Fibroblast of skin of back (primary cell): Measurements from ENCODE around the gene BCLAF3.

Experiments used
- DNase-seq: peaks from one replicate; pipeline ENCODE4 v3.0.0-alpha.2; 2013

BCLAF3 gene

GRCh38 chrX:19966056-19966455 lies 24.8 kb downstream of the BCLAF3 start:
- no peak for DNase-seq

- no peak for DNase-seq
Measured at GRCh38 chrX:19964017-19964710, 26.7 kb downstream of the BCLAF3 start.

DNA sequence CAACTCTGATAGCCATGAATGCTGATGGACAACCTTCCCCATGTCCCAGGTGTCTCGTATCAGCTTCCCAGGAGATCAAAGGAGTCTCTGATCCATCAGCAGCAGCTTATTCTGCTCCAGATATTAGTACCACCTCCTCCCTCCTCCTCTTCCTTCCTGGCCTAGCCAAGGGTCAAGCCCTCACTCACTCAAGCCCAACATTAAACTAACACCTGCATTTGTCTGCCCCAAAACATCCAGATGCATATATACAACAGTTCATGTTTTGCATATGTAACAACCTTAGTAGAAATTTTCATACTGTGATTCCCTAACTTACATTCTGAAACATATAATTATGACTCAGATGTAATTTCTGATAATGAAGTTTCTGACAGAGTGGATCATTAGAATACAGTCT lies 29.9 kb downstream of the BCLAF3 start:
- DNase-seq = no peak

GRCh38 chrX:19958552-19959486 lies 32.0 kb downstream of the BCLAF3 start:
- no peak for DNase-seq

GRCh38 chrX:19956923-19957322 lies 33.9 kb downstream of the BCLAF3 start:
- no peak for DNase-seq

- DNase-seq = no peak
Measured at GRCh38 chrX:19956306-19956705, 34.6 kb downstream of the BCLAF3 start.

- DNase-seq = no peak
Measured at GRCh38 chrX:19955306-19955705, 35.6 kb downstream of the BCLAF3 start.

GRCh38 chrX:19954335-19955096 lies 36.3 kb downstream of the BCLAF3 start:
- DNase-seq = peak; percentile 2

DNA sequence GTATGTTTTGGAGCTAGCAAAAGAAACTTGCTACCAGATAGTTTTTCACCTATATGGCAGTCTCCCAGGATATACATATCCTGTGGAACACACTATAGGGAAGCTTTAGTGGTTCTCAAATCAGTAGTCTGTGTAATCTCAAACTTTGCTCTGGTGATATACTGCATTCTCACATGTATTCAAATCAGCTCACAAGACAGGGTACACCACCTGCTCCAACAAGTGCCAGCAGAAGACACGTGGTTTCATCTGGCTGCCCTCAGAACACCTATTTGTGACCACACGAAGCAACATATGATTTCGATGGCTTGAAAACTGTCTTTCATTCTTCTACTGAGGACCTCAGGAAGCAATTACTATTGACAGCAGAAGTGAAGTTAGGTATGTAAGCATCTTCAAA lies 37.7 kb downstream of the BCLAF3 start:
- no peak for DNase-seq

GRCh38 chrX:19949340-19949739 lies 41.5 kb downstream of the BCLAF3 start:
- no peak for DNase-seq

DNA sequence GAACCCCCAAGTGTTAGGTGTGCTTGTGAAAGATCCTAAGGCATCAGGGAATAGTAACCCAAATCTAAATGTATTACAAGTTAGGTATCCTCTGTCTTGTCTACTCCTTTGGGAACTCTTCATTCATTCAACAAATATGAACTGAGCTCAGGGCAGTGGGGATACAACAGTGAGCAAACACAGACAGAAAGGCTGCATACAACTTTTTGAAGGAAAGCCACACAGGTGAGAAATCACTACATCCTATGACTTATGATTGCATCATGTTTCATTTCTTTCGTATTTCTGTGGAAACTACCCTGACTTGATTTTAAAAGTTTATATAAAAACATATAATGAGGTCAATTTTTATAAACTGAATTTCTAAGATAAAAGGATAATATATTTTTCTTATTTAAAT lies 43.2 kb downstream of the BCLAF3 start:
- no peak for DNase-seq
